Stimulated activated CD4-positive, alpha-beta T cell treated with anti-CD3 and anti-CD28 coated beads, Interleukin-15, amount 100 ng/mL, for 24 hours (primary cell): ENCODE data around the gene TFDP1.

Experiments
- DNase-seq: peaks from one replicate; pipeline ENCODE4 v3.0.0-alpha.2; 2020

TFDP1 gene

DNA sequence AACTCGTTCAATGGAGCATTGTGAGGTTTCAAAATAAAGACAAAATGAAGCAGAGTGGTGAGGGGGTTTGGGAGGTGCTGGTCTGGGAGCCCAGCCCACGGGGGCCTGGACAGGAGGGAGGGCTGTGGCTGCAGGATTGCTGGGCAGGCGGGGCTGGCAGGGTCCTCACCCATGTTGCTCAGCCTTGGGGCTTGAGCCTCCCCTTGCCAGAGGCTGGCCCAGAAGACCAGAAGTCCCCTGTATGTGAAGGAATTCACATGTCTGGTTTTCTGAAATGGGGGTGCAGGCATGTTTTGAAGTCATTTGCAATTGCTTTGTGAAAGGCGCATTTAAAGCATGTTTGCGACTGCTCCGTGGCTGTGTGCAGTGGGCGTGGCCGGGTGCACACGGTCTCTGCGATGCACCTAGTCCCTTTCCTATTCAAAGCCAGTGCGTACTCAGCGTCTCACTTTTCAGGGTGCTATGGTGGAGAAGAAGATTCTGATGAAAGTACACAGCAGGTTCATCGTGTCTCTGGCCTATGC, 84.7 kb downstream of the TFDP1 start:
- DNase-seq: no peak

- DNase-seq: no peak
Measured at GRCh38 chr13:113669755-113670341, 85.3 kb downstream of the TFDP1 start.

GRCh38 chr13:113670541-113670940, 86.0 kb downstream of the TFDP1 start:
- no peak for DNase-seq

GRCh38 chr13:113671066-113672001, 86.8 kb downstream of the TFDP1 start:
- no peak for DNase-seq

GRCh38 chr13:113672002-113672651, 87.6 kb downstream of the TFDP1 start:
- no peak for DNase-seq
